ENCODE results near the gene DPM2. TPM values are rescaled to one million over a fixed set of nuclear protein-coding genes. Genes with fewer than 3 reads are reported as not detected.

The DPM2 gene
- total and polyA plus RNA-seq, 2 of the 4 experiments (the other 2 are of a cell fraction) = 10.8 to 60.6 TPM

DNA sequence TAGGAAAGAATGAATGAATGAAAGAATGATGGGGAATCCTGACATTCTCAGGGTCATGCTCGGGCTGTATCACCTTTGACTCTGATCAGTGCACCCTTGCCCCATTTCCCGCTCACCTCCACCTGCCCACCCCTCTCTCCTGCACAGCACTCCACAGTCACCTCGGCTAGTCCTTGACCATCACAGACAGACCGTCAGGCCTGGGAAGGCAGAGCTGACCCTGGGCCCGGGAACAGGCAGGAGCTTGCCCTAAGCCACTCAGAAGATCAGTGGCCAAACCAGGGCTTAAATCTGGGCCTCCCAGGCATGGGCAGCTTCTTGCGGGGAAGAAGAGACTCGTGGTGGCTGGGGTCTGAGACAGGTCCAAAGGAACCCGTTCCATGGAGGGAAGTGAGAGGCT, 41.8 kb downstream of the DPM2 start:
- Histone ChIP-seq H3K14ac (replicated peaks; ENCODE audit: low read depth, low read length) (no peak overlapping the region), H3K9ac (ENCODE audit: low read depth, low read length) (no peak overlapping the region), H2AFZ (replicated peaks; ENCODE audit: low read length, poor library complexity) (no peak overlapping the region), H3K56ac (ENCODE audit: extremely low read depth, insufficient read depth, low read length) (no peak overlapping the region), H3K4me2 (ENCODE audit: low read depth, low read length) (no peak overlapping the region), H3K27me3 (ENCODE audit: control insufficient read depth, insufficient read depth, low read length) (no peaks in the 10 kb centered on the region), H4K91ac (ENCODE audit: insufficient read depth, low read depth, low read length) (no peak overlapping the region), H3K27ac (ENCODE audit: insufficient read depth, low read length) (no peak overlapping the region), H3K79me1 (ENCODE audit: low read depth in 1 of 2, low read length in 2 of 2) (peaks cover 19 to 69% of the 10 kb centered on the region in 2 experiments), H3K9me3 (ENCODE audit: control insufficient read depth, insufficient read depth, low read length) (peaks cover 15% of the 10 kb centered on the region), H3K4me1 (ENCODE audit: control insufficient read depth, insufficient read depth, low read length) (peaks cover 18% of the 10 kb centered on the region), H3K18ac (ENCODE audit: low read depth, low read length) (no peak overlapping the region), H4K20me1 (ENCODE audit: insufficient read depth, low read length) (peaks cover 29% of the 10 kb centered on the region), H2AK5ac (ENCODE audit: low read depth, low read length) (no peak overlapping the region), H3K4me3 (ENCODE audit: insufficient read depth, low read depth, low read length) (no peak overlapping the region), H3K9me1 (ENCODE audit: insufficient read depth, low read length) (peaks cover 12% of the 10 kb centered on the region), H4K8ac (ENCODE audit: low read depth in 2 of 2, low read length in 2 of 2) (no peak overlapping the region), H2BK120ac (ENCODE audit: low read depth, low read length) (no peak overlapping the region), H2BK5ac (ENCODE audit: low read depth, low read length, poor library complexity, severe bottlenecking) (no peak overlapping the region), H3K23ac (ENCODE audit: low read depth, low read length) (no peak overlapping the region), H2BK20ac (ENCODE audit: low read depth, low read length) (no peak overlapping the region), H2BK15ac (ENCODE audit: low read depth, low read length) (no peak overlapping the region), H2AK9ac (replicated peaks; ENCODE audit: low read depth, low read length, poor library complexity) (no peak overlapping the region), H3K4ac (ENCODE audit: low read depth, low read length) (no peak overlapping the region), H3K36me3 (ENCODE audit: control insufficient read depth, insufficient read depth, low read length) (peaks cover 44% of the 10 kb centered on the region), H4K5ac (ENCODE audit: low read depth, low read length) (no peak overlapping the region)
- WGBS, 2 experiments (ENCODE audit: extremely low coverage in 2 of 2, insufficient read length in 1 of 2) = 81% methylated on average over 3 of the region's 8 CpGs; no CpG with 5 or more reads in 1 of the 2 experiments
- no TSS peak for BruUV-seq (replicated peaks)
- DNase-seq = no peak
- ATAC-seq (ENCODE audit: low read depth) = no peak
- TF ChIP-seq RFX5 (IDR thresholded peaks at IDR 0.05; ENCODE audit: low read depth, low read length) (no peak), MAZ (IDR thresholded peaks at IDR 0.05; ENCODE audit: borderline replicate concordance, low read depth, low read length) (no peak), CHD1 (IDR thresholded peaks at IDR 0.05; ENCODE audit: low read depth, low read length) (no peak), MXI1 (IDR thresholded peaks at IDR 0.05; ENCODE audit: borderline replicate concordance, low read depth, low read length) (no peak), FOS (IDR thresholded peaks at IDR 0.05; ENCODE audit: low read depth, low read length) (no peak), BHLHE40 (IDR thresholded peaks at IDR 0.05; ENCODE audit: low read depth, low read length) (no peak), CEBPB (IDR thresholded peaks at IDR 0.05; ENCODE audit: low read depth, low read length) (no peak), RCOR1 (IDR thresholded peaks at IDR 0.05; ENCODE audit: insufficient replicate concordance, low read length) (no peak), RAD21 (IDR thresholded peaks at IDR 0.05; ENCODE audit: low read length) (no peak), SMC3 (IDR thresholded peaks at IDR 0.05; ENCODE audit: low read depth, low read length) (no peak), NFE2L2 (IDR thresholded peaks at IDR 0.05; ENCODE audit: low read depth, low read length) (no peak), MAFK (IDR thresholded peaks at IDR 0.05; ENCODE audit: low read depth, low read length) (no peak), POLR2A (IDR thresholded peaks at IDR 0.05; ENCODE audit: low read depth, low read length) (no peak)
- TF ChIP-seq, protein P1, sequence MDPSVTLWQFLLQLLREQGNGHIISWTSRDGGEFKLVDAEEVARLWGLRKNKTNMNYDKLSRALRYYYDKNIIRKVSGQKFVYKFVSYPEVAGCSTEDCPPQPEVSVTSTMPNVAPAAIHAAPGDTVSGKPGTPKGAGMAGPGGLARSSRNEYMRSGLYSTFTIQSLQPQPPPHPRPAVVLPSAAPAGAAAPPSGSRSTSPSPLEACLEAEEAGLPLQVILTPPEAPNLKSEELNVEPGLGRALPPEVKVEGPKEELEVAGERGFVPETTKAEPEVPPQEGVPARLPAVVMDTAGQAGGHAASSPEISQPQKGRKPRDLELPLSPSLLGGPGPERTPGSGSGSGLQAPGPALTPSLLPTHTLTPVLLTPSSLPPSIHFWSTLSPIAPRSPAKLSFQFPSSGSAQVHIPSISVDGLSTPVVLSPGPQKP (IDR thresholded peaks at IDR 0.05; ENCODE audit: borderline replicate concordance, low read depth, low read length) = no peak
- TF ChIP-seq, protein P2, sequence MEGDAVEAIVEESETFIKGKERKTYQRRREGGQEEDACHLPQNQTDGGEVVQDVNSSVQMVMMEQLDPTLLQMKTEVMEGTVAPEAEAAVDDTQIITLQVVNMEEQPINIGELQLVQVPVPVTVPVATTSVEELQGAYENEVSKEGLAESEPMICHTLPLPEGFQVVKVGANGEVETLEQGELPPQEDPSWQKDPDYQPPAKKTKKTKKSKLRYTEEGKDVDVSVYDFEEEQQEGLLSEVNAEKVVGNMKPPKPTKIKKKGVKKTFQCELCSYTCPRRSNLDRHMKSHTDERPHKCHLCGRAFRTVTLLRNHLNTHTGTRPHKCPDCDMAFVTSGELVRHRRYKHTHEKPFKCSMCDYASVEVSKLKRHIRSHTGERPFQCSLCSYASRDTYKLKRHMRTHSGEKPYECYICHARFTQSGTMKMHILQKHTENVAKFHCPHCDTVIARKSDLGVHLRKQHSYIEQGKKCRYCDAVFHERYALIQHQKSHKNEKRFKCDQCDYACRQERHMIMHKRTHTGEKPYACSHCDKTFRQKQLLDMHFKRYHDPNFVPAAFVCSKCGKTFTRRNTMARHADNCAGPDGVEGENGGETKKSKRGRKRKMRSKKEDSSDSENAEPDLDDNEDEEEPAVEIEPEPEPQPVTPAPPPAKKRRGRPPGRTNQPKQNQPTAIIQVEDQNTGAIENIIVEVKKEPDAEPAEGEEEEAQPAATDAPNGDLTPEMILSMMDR (conservative IDR thresholded peaks at IDR 0.05; ENCODE audit: low read depth, low read length) = no peak
- TF ChIP-seq, protein P3, sequence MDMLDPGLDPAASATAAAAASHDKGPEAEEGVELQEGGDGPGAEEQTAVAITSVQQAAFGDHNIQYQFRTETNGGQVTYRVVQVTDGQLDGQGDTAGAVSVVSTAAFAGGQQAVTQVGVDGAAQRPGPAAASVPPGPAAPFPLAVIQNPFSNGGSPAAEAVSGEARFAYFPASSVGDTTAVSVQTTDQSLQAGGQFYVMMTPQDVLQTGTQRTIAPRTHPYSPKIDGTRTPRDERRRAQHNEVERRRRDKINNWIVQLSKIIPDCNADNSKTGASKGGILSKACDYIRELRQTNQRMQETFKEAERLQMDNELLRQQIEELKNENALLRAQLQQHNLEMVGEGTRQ (IDR thresholded peaks at IDR 0.05; ENCODE audit: low read depth, low read length) = no peak
- ChIA-PET POLR2A (ENCODE audit: unreplicated experiment) (no interaction called here), CTCF (no interaction called here)
- intact Hi-C loops (cut with micrococcal nuclease) (no loop called here), in situ Hi-C loops (cut with MboI; ENCODE audit: low sequenced_read_pairs) (no loop called here), dilution Hi-C loops (cut with HindIII; ENCODE audit: low sequenced_read_pairs, unreplicated experiment) (no loop called here)

Data from IMR-90 (cell line).